RWPE2 (cell line): Measurements from ENCODE around the gene RCL1.
"Not testable (repeated sequence)": the region's sequence is repeated elsewhere in the genome, so short reads cannot be mapped to it uniquely, and the experiment has no call there.

Experiments
- ATAC-seq: fragments of 200-7000 bp; cut with Tn5 transposase; 3 replicates; pipeline ENCODE4 v1.9.1; 2021; ENCODE audit warnings: low read depth
- DNase-seq: peaks from one replicate; pipeline ENCODE4 v3.0.0-alpha.2; 2020; ENCODE audit warnings: low spot score
- H3K27ac ChIP-seq: fragments of 450-650 bp; 2 replicates; pipeline ENCODE4 v1.5.1; 2017; ENCODE audit warnings: mild to moderate bottlenecking; ENCODE audit not compliant: poor library complexity, severe bottlenecking
- H3K27me3 ChIP-seq: fragments of 250-450 bp; sonication (Bioruptor Pico); 2 replicates; pipeline ENCODE4 v1.5.1; 2021; ENCODE audit warnings: mild to moderate bottlenecking, moderate library complexity; ENCODE audit not compliant: insufficient read depth, poor library complexity, severe bottlenecking
- H3K36me3 ChIP-seq: fragments of 250-450 bp; sonication (Bioruptor Pico); 2 replicates; pipeline ENCODE4 v1.5.1; 2020; ENCODE audit warnings: low read depth, mild to moderate bottlenecking, moderate library complexity
- H3K4me1 ChIP-seq: fragments of 250-450 bp; sonication (Bioruptor Pico); 2 replicates; pipeline ENCODE4 v1.5.1; 2021; ENCODE audit warnings: mild to moderate bottlenecking, moderate library complexity; ENCODE audit not compliant: insufficient read depth, poor library complexity, severe bottlenecking
- H3K4me3 ChIP-seq: fragments of 250-450 bp; sonication (Bioruptor Pico); 2 replicates; pipeline ENCODE4 v1.5.1; 2021; ENCODE audit warnings: mild to moderate bottlenecking, moderate library complexity; ENCODE audit not compliant: severe bottlenecking
- H3K9me3 ChIP-seq: fragments of 250-450 bp; sonication (Bioruptor Pico); 2 replicates; pipeline ENCODE4 v1.5.1; 2021; ENCODE audit warnings: mild to moderate bottlenecking, moderate library complexity; ENCODE audit not compliant: severe bottlenecking
- CTCF ChIP-seq: fragments of 450-650 bp; IDR thresholded peaks from one replicate; pipeline ENCODE4 v1.5.1; 2017; ENCODE audit warnings: mild to moderate bottlenecking, moderate library complexity; ENCODE audit not compliant: poor library complexity, severe bottlenecking

The RCL1 gene

GRCh38 chr9:4750023-4750673 lies 42.6 kb upstream of the RCL1 start:
- ATAC-seq (peak; percentile 41; the same call in 1 of the 3 replicates), DNase-seq (no peak)
- Histone ChIP-seq H3K9me3 (no peaks in the 10 kb centered on the region), H3K4me1 (peaks cover 4% of the 10 kb centered on the region), H3K27ac (no peak overlapping the region), H3K36me3 (no peaks in the 10 kb centered on the region), H3K4me3 (no peak overlapping the region), H3K27me3 (no peaks in the 10 kb centered on the region)
- peak; percentile 83 for TF ChIP-seq CTCF

GRCh38 chr9:4754530-4754929 lies 38.2 kb upstream of the RCL1 start:
- H3K36me3 ChIP-seq, H3K27ac ChIP-seq, H3K4me3 ChIP-seq, DNase-seq, H3K27me3 ChIP-seq, H3K4me1 ChIP-seq, H3K9me3 ChIP-seq, ATAC-seq: not testable (repeated sequence)

GRCh38 chr9:4755026-4755609 lies 37.6 kb upstream of the RCL1 start:
- no peak for TF ChIP-seq CTCF

GRCh38 chr9:4756420-4756819 lies 36.3 kb upstream of the RCL1 start:
- no peaks in the 10 kb centered on the region for H3K9me3 ChIP-seq
- ATAC-seq = no peak
- no peaks in the 10 kb centered on the region for H3K36me3 ChIP-seq
- no peak overlapping the region for H3K4me3 ChIP-seq
- no peak overlapping the region for H3K27ac ChIP-seq
- TF ChIP-seq CTCF = no peak
- peaks cover 9% of the 10 kb centered on the region for H3K4me1 ChIP-seq
- H3K27me3 ChIP-seq = no peaks in the 10 kb centered on the region
- DNase-seq = no peak

More at GRCh38 chr9:4755026-4755609, 37.6 kb upstream of the RCL1 start:
- H3K27ac ChIP-seq = no peak overlapping the region
- no peaks in the 10 kb centered on the region for H3K36me3 ChIP-seq
- peaks cover 9% of the 10 kb centered on the region for H3K4me1 ChIP-seq
- ATAC-seq = peak; percentile 84
- H3K4me3 ChIP-seq = no peak overlapping the region
- no peaks in the 10 kb centered on the region for H3K27me3 ChIP-seq
- H3K9me3 ChIP-seq = no peaks in the 10 kb centered on the region
- no peak for DNase-seq

GRCh38 chr9:4760122-4760521 lies 32.6 kb upstream of the RCL1 start:
- TF ChIP-seq CTCF = no peak
- no peaks in the 10 kb centered on the region for H3K9me3 ChIP-seq
- no peaks in the 10 kb centered on the region for H3K27me3 ChIP-seq
- no peak for DNase-seq
- no peaks in the 10 kb centered on the region for H3K36me3 ChIP-seq
- no peak for ATAC-seq
- H3K4me3 ChIP-seq = no peak overlapping the region
- H3K27ac ChIP-seq = no peak overlapping the region
- peaks cover 5% of the 10 kb centered on the region for H3K4me1 ChIP-seq
